ENCODE measurements around the gene NHSL1.

The NHSL1 gene

GRCh38 chr6:138397128-138398122 lies 101.9 kb downstream of the NHSL1 start:
- peak in 1 of 42 donors; percentile 26 for DNase-seq
- intact Hi-C loops (cut with DNase I) = no loop called here

GRCh38 chr6:138396709-138397108 lies 102.6 kb downstream of the NHSL1 start:
- peak in 1 of 42 donors; percentile 20 for DNase-seq
- intact Hi-C loops (cut with DNase I) = no loop called here

- peak in 1 of 42 donors; percentile 3 for DNase-seq
- intact Hi-C loops (cut with DNase I) = no loop called here
Measured at GRCh38 chr6:138393871-138394783, 105.2 kb downstream of the NHSL1 start.

GRCh38 chr6:138389551-138389950 lies 109.7 kb downstream of the NHSL1 start:
- no peak for DNase-seq
- intact Hi-C loops (cut with DNase I) = no loop called here

GRCh38 chr6:138387577-138388368 lies 111.5 kb downstream of the NHSL1 start:
- DNase-seq = no peak
- intact Hi-C loops (cut with DNase I) = no loop called here

GRCh38 chr6:138386897-138387296 lies 112.4 kb downstream of the NHSL1 start:
- DNase-seq = no peak
- intact Hi-C loops (cut with DNase I) = no loop called here

- DNase-seq = no peak
- intact Hi-C loops (cut with DNase I) = no loop called here
Measured at GRCh38 chr6:138383776-138384175, 115.5 kb downstream of the NHSL1 start.

- intact Hi-C loops (cut with DNase I) = no loop called here
- DNase-seq = no peak
Measured at GRCh38 chr6:138382498-138383265, 116.6 kb downstream of the NHSL1 start.

GRCh38 chr6:138378463-138378862 lies 120.8 kb downstream of the NHSL1 start:
- intact Hi-C loops (cut with DNase I) = no loop called here
- no peak for DNase-seq

GRCh38 chr6:138377844-138378243 lies 121.5 kb downstream of the NHSL1 start, which contains the start of gene SMIM28:
Gene SMIM28, plus strand, starts transcription at chr6:138377905. Its CDS starts 168 bp downstream, at chr6:138378073.
- DNase-seq = no peak
- intact Hi-C loops (cut with DNase I) = no loop called here

GRCh38 chr6:138377042-138377441 lies 122.3 kb downstream of the NHSL1 start:
- intact Hi-C loops (cut with DNase I) = no loop called here
- no peak for DNase-seq

GRCh38 chr6:138374815-138375214 lies 124.5 kb downstream of the NHSL1 start:
- intact Hi-C loops (cut with DNase I) = no loop called here
- DNase-seq = no peak

GRCh38 chr6:138374230-138374629 lies 125.1 kb downstream of the NHSL1 start:
- intact Hi-C loops (cut with DNase I) = no loop called here
- DNase-seq = no peak

- intact Hi-C loops (cut with DNase I) = no loop called here
Measured at GRCh38 chr6:138372711-138373463, 126.4 kb downstream of the NHSL1 start.

More at GRCh38 chr6:138372711-138373463, 126.4 kb downstream of the NHSL1 start:
- no peak for DNase-seq

Data from head of caudate nucleus (tissue), 42 donors.